ENCODE measurements around the gene UBE2D3.

DNA sequence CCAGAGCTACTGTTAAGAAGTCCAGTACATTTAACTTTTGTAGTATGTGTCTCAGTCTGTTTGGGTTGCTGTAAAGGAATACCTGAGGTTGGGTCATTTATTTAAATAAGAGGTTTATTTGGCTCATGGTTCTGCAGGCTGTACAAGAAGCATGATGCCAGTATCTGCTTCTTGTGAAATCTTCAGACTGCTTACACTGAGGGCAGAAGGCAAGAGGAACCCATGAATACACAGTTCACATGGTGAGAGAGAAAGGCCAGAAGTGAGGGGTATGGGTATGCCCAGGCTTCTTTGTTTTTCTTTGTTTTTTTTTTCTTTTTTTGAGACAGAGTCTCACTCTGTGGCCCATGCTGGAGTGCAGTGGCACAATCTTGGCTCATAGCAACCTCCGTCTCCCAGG, 35.4 kb upstream of the UBE2D3 start:
- TF ChIP-seq, protein P1, sequence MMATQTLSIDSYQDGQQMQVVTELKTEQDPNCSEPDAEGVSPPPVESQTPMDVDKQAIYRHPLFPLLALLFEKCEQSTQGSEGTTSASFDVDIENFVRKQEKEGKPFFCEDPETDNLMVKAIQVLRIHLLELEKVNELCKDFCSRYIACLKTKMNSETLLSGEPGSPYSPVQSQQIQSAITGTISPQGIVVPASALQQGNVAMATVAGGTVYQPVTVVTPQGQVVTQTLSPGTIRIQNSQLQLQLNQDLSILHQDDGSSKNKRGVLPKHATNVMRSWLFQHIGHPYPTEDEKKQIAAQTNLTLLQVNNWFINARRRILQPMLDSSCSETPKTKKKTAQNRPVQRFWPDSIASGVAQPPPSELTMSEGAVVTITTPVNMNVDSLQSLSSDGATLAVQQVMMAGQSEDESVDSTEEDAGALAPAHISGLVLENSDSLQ (IDR thresholded peaks at IDR 0.05), result no peak
- TF ChIP-seq ELF4 (IDR thresholded peaks at IDR 0.05) (no peak), FOXK2 (IDR thresholded peaks at IDR 0.05) (no peak), FOXA1 (IDR thresholded peaks at IDR 0.05) (no peak), L3MBTL2 (conservative IDR thresholded peaks at IDR 0.05) (no peak), BHLHE40 (IDR thresholded peaks at IDR 0.05; ENCODE audit: borderline replicate concordance) (no peak), TARDBP (IDR thresholded peaks at IDR 0.05) (no peak), FOXM1 (IDR thresholded peaks at IDR 0.05; ENCODE audit: borderline replicate concordance) (no peak)

Data from HEK293T (cell line).